HepG2 (cell line): ENCODE data around the gene KIF21B. TPM values are rescaled to one million over a fixed set of nuclear protein-coding genes. Genes with fewer than 3 reads are reported as not detected.

Experiments
- ATAC-seq: fragments of 200-7000 bp; cut with Tn5 transposase; 3 replicates; pipeline ENCODE4 v1.9.1; 2020; ENCODE audit warnings: mild to moderate bottlenecking, moderate library complexity
- BruUV-seq: library from RNA; stranded (reverse); fragments of 400-500 nt; replicated peaks from 2 replicates; lab custom pipeline; 2021; lab: Mats Ljungman, UMichigan
- CTCF ChIA-PET: fragments of 300-600 bp; formaldehyde crosslinking; extraction: SDS; loops from one replicate; lab custom pipeline; 2021; ENCODE audit warnings: low total read pairs, inconsistent platforms, low intra/inter-chr PET ratio; lab: Yijun Ruan, JAX
- POLR2A ChIA-PET: fragments of 350-600 bp; sonication (Branson Sonifier 250); formaldehyde crosslinking; loops from one replicate; lab custom pipeline; 2020; ENCODE audit warnings: antibody characterized with exemption, inconsistent platforms; lab: Yijun Ruan, JAX
- DNase-seq: peaks from one replicate; pipeline ENCODE4 v3.0.0-alpha.2; 2015; ENCODE audit warnings: low spot score
- FAIRE-seq: peaks from 3 replicates; lab custom pipeline; 2011; peaks lifted over from hg19 to GRCh38; lab: Jason Lieb, UNC
- H2AFZ ChIP-seq: one replicate; pipeline ENCODE4 v1.6.1; 2011; ENCODE audit warnings: low read length, inconsistent platforms
- H3K27ac ChIP-seq: fragments of 300-600 bp; 3 replicates; pipeline ENCODE4 v1.8.0; 2011; ENCODE audit warnings: mixed run types, mild to moderate bottlenecking, mixed read lengths, low read length, inconsistent platforms; ENCODE audit not compliant: insufficient read depth; ENCODE audit errors: extremely low read length
- H3K27me3 ChIP-seq, 2 experiments: fragments of 200-600 bp in 1 of 2; 2 replicates in 1 of 2; 3 replicates in 1 of 2; pipeline versions ENCODE4 v1.6.0 to v1.8.0; 2011; ENCODE audit warnings: low read length in 2 of 2, mild to moderate bottlenecking in 2 of 2, moderate library complexity in 2 of 2, inconsistent platforms in 1 of 2; ENCODE audit not compliant: insufficient read depth in 2 of 2, control insufficient read depth in 1 of 2
- H3K36me3 ChIP-seq, 2 experiments: fragments of 200-600 bp in 1 of 2; replicated peaks in 1 of 2; 2 replicates in 1 of 2; 3 replicates in 1 of 2; pipeline versions ENCODE4 v1.5.1 to v1.8.0; 2011; ENCODE audit warnings: low read length in 2 of 2, inconsistent platforms in 1 of 2; ENCODE audit not compliant: insufficient read depth in 2 of 2, control insufficient read depth in 1 of 2
- H3K4me1 ChIP-seq: 2 replicates; pipeline ENCODE4 v1.5.1; 2012; ENCODE audit warnings: low read length, inconsistent platforms; ENCODE audit not compliant: insufficient read depth
- H3K4me2 ChIP-seq: 2 replicates; pipeline ENCODE4 v1.6.0; 2011; ENCODE audit warnings: low read depth, low read length, inconsistent platforms
- H3K4me3 ChIP-seq, 3 experiments: fragments of 200-600 bp in 1 of 3; sonication (generic), shearing (Covaris generic) in 1 of 3; replicated peaks in 1 of 3; 2 replicates each; pipeline ENCODE4 v1.5.1; 2011 to 2016; ENCODE audit warnings: low read length in 3 of 3, inconsistent platforms in 2 of 3, low read depth in 2 of 3, mild to moderate bottlenecking in 2 of 3, control low read depth in 1 of 3, mixed read lengths in 1 of 3; ENCODE audit not compliant: insufficient read depth in 1 of 3
- H3K79me2 ChIP-seq: one replicate; pipeline ENCODE4 v1.6.1; 2011; ENCODE audit warnings: low read length, inconsistent platforms; ENCODE audit not compliant: insufficient read depth
- H3K9ac ChIP-seq: 2 replicates; pipeline ENCODE4 v1.6.0; 2011; ENCODE audit warnings: mild to moderate bottlenecking, low read depth, low read length, inconsistent platforms; ENCODE audit not compliant: insufficient read depth
- H3K9me3 ChIP-seq: 2 replicates; pipeline ENCODE4 v1.5.1; 2012; ENCODE audit warnings: mild to moderate bottlenecking, low read length
- H4K20me1 ChIP-seq: 2 replicates; pipeline ENCODE4 v1.6.0; 2011; ENCODE audit warnings: inconsistent platforms, mild to moderate bottlenecking, low read length, moderate library complexity; ENCODE audit not compliant: insufficient read depth
- AGO2 ChIP-seq: fragments of 200-400 bp; formaldehyde crosslinking; optimal IDR thresholded peaks from 2 replicates; pipeline ENCODE3; 2017; ENCODE audit warnings: mild to moderate bottlenecking, low read depth, low read length, moderate library complexity
- ARHGAP35 ChIP-seq: sonication (generic); formaldehyde crosslinking; IDR thresholded peaks from 2 replicates; pipeline ENCODE4 v1.9.0; 2022; ENCODE audit warnings: mild to moderate bottlenecking, inconsistent platforms, moderate library complexity, missing genetic modification reagents, borderline replicate concordance
- CREB3 ChIP-seq: sonication (generic); formaldehyde crosslinking; IDR thresholded peaks from 2 replicates; pipeline ENCODE4 v1.5.0; 2020; ENCODE audit warnings: missing genetic modification reagents
- FOXA1 ChIP-seq, 2 experiments: fragments of 450-650 bp in 1 of 2; sonication (generic) in 1 of 2; formaldehyde crosslinking in 1 of 2; IDR thresholded peaks; 2 replicates each; pipeline versions ENCODE4 v1.4.0 to v1.6.1; 2016 to 2020; ENCODE audit warnings: missing genetic modification reagents in 1 of 2
- MIER2 ChIP-seq: IDR thresholded peaks from 2 replicates; pipeline ENCODE4 v1.6.1; 2016; ENCODE audit warnings: missing biosample characterization, missing genetic modification reagents
- MYC ChIP-seq: sonication (generic); formaldehyde crosslinking; IDR thresholded peaks from 2 replicates; pipeline ENCODE4 v1.9.0; 2021; ENCODE audit warnings: missing genetic modification reagents, borderline replicate concordance
- NCOA1 ChIP-seq: sonication (generic); formaldehyde crosslinking; IDR thresholded peaks from 2 replicates; pipeline ENCODE4 v1.9.0; 2021; ENCODE audit warnings: missing genetic modification reagents
- NR1H2 ChIP-seq: sonication (generic); formaldehyde crosslinking; IDR thresholded peaks from 2 replicates; pipeline ENCODE4 v1.8.1; 2022; ENCODE audit warnings: low read depth, missing genetic modification reagents, borderline replicate concordance
- NR2F1 ChIP-seq, 2 experiments: fragments of 450-650 bp in 1 of 2; formaldehyde crosslinking in 1 of 2; IDR thresholded peaks; 2 replicates each; pipeline versions ENCODE4 v1.5.0 to v1.6.1; 2016 to 2020; ENCODE audit warnings: mild to moderate bottlenecking in 1 of 2, missing compliant biosample characterization in 1 of 2, missing genetic modification reagents in 1 of 2, moderate library complexity in 1 of 2
- TCF7L2 ChIP-seq: IDR thresholded peaks from 2 replicates; pipeline ENCODE4 v1.6.1; 2011; ENCODE audit warnings: mild to moderate bottlenecking, low read depth, low read length, moderate library complexity
- TOPORS ChIP-seq: sonication (generic); formaldehyde crosslinking; IDR thresholded peaks from 2 replicates; pipeline ENCODE4 v1.8.0; 2023; ENCODE audit warnings: mild to moderate bottlenecking, missing genetic modification reagents
- ZNF225 ChIP-seq: sonication (generic); formaldehyde crosslinking; IDR thresholded peaks from 2 replicates; pipeline ENCODE4 v1.4.0; 2020; ENCODE audit warnings: mild to moderate bottlenecking, missing genetic modification reagents
- ZNF317 ChIP-seq: sonication (generic); formaldehyde crosslinking; IDR thresholded peaks from 2 replicates; pipeline ENCODE4 v1.5.0; 2020; ENCODE audit warnings: mild to moderate bottlenecking, missing genetic modification reagents
- ZNF382 ChIP-seq: sonication (generic); formaldehyde crosslinking; IDR thresholded peaks from 2 replicates; pipeline ENCODE4 v1.5.0; 2020; ENCODE audit warnings: missing genetic modification reagents, mild to moderate bottlenecking, borderline replicate concordance
- ZSCAN12 ChIP-seq: sonication (generic); formaldehyde crosslinking; IDR thresholded peaks from 2 replicates; pipeline ENCODE4 v1.9.0; 2021; ENCODE audit warnings: mild to moderate bottlenecking, missing genetic modification reagents
- WGBS: methylation state at CpG from one replicate; pipeline ENCODE4 v1.1.6; 2017; ENCODE audit warnings: low lambda C conversion rate; 5-methylcytosine and 5-hydroxymethylcytosine counted together
- in situ Hi-C: cut with HindIII; loops from 2 replicates; pipeline ENCODE4 v1.10.0; 2017; ENCODE audit warnings: low pct_unique_long_range_greater_than_20kb; ENCODE audit not compliant: extremely low pct_ligation_motif_present
- intact Hi-C: fragments of 100-400 bp; cut with micrococcal nuclease; formaldehyde crosslinking; loops from one replicate; pipeline ENCODE4 v1.10.0; 2022; ENCODE audit not compliant: unreplicated experiment
- polyA plus RNA-seq, 8 experiments: library from polyadenylated mRNA; depleted of rRNA in 3 of 8; stranded (reverse) in 7 of 8; unstranded in 1 of 8; fragments of >200 nt; fragmentation: Illumina TruSeq in 4 of 8; extraction: Trizol in 4 of 8; gene quantifications; 2 replicates each; pipeline versions ENCODE4 v1.2.1 to v1.2.3, GENCODE V29; 2011 to 2016; ENCODE audit warnings: low read depth in 4 of 8, missing spikeins in 1 of 8, mixed read lengths in 1 of 8; ENCODE audit not compliant: insufficient read depth in 1 of 8
- total RNA-seq, 5 experiments: library from RNA; depleted of rRNA; stranded (reverse); fragments of >200 nt; fragmentation: Illumina TruSeq; extraction: Trizol; gene quantifications; 2 replicates each; pipeline ENCODE4 v1.2.3, GENCODE V29; 2016; ENCODE audit warnings: low read depth in 1 of 5
- TF ChIP-seq, protein P1 (sequence below): sonication (generic); formaldehyde crosslinking; IDR thresholded peaks from 2 replicates; pipeline ENCODE4 v1.4.0; 2020; ENCODE audit warnings: mild to moderate bottlenecking, missing genetic modification reagents, borderline replicate concordance
- TF ChIP-seq, protein P2 (sequence below): sonication (generic); formaldehyde crosslinking; IDR thresholded peaks from 2 replicates; pipeline ENCODE4 v1.9.0; 2021; ENCODE audit warnings: missing genetic modification reagents, mild to moderate bottlenecking, borderline replicate concordance
- TF ChIP-seq, protein P3 (sequence below): sonication (generic); formaldehyde crosslinking; IDR thresholded peaks from 2 replicates; pipeline ENCODE4 v1.4.0; 2020; ENCODE audit warnings: mild to moderate bottlenecking, missing genetic modification reagents
- TF ChIP-seq, protein P4 (sequence below): IDR thresholded peaks from 2 replicates; pipeline ENCODE4 v1.6.1; 2016; ENCODE audit warnings: missing biosample characterization, missing genetic modification reagents, low read depth

Gene KIF21B
- total and polyA plus RNA-seq, 2 of the 13 experiments (the other 11 are each of a cell fraction or from before 2014, with no cell fraction given) = 0.17 to 0.20 TPM

GRCh38 chr1:200980873-200981272, 42.6 kb downstream of the KIF21B start (continued):
- TF ChIP-seq, protein P1, sequence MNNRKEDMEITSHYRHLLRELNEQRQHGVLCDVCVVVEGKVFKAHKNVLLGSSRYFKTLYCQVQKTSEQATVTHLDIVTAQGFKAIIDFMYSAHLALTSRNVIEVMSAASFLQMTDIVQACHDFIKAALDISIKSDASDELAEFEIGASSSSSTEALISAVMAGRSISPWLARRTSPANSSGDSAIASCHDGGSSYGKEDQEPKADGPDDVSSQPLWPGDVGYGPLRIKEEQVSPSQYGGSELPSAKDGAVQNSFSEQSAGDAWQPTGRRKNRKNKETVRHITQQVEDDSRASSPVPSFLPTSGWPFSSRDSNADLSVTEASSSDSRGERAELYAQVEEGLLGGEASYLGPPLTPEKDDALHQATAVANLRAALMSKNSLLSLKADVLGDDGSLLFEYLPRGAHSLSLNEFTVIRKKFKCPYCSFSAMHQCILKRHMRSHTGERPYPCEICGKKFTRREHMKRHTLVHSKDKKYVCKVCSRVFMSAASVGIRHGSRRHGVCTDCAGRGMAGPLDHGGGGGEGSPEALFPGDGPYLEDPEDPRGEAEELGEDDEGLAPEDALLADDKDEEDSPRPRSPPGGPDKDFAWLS = no peak
- TF ChIP-seq NR2F1 (CRISPR knock-in tag; IDR thresholded peaks at IDR 0.05) = no peak
- no peak for TF ChIP-seq ZNF382 (CRISPR knock-in tag)
- no peak for TF ChIP-seq AGO2

GRCh38 chr1:200980452-200980772, 43.1 kb downstream of the KIF21B start:
- Histone ChIP-seq H3K79me2 (no peaks in the 10 kb centered on the region), H3K36me3 (no peaks in the 10 kb centered on the region), H3K9ac (no peak overlapping the region), H2AFZ (no peak overlapping the region), H3K9me3 (peaks cover 4% of the 10 kb centered on the region; the same call in 1 of the 2 replicates), H3K4me3 (no peak overlapping the region), H3K27me3 (no peaks in the 10 kb centered on the region), H3K27ac (no peak overlapping the region), H4K20me1 (no peaks in the 10 kb centered on the region), H3K4me1 (no peaks in the 10 kb centered on the region), H3K4me2 (no peak overlapping the region)
- POLR2A ChIA-PET = no interaction called here
- no peak for FAIRE-seq
- BruUV-seq = no TSS peak
- ATAC-seq = no peak
- in situ Hi-C loops = no loop called here
- intact Hi-C loops = no loop called here
- 41% methylated on average over 2 of the region's 2 CpGs for WGBS
- CTCF ChIA-PET = interaction anchor here (1.4 kb wide), 1 partner anchor 63 kb away, joined by 8 read pairs; no protein-coding TSS in a partner anchor
- no peak for DNase-seq
- TF ChIP-seq NR1H2 (CRISPR knock-in tag) (no peak), TOPORS (CRISPR knock-in tag) (no peak), ARHGAP35 (no peak), TCF7L2 (no peak), ZSCAN12 (CRISPR knock-in tag) (no peak), FOXA1 (IDR thresholded peaks at IDR 0.05) (no peak), FOXA1 (CRISPR knock-in tag; IDR thresholded peaks at IDR 0.05) (no peak), MIER2 (no peak), CREB3 (CRISPR knock-in tag) (no peak), MYC (CRISPR knock-in tag) (no peak), NCOA1 (no peak), ZNF317 (CRISPR knock-in tag) (no peak), ZNF225 (CRISPR knock-in tag) (no peak)
- TF ChIP-seq, protein P2, sequence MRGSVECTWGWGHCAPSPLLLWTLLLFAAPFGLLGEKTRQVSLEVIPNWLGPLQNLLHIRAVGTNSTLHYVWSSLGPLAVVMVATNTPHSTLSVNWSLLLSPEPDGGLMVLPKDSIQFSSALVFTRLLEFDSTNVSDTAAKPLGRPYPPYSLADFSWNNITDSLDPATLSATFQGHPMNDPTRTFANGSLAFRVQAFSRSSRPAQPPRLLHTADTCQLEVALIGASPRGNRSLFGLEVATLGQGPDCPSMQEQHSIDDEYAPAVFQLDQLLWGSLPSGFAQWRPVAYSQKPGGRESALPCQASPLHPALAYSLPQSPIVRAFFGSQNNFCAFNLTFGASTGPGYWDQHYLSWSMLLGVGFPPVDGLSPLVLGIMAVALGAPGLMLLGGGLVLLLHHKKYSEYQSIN (CRISPR knock-in tag) = no peak
- TF ChIP-seq, protein P3, sequence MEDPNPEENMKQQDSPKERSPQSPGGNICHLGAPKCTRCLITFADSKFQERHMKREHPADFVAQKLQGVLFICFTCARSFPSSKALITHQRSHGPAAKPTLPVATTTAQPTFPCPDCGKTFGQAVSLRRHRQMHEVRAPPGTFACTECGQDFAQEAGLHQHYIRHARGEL (CRISPR knock-in tag) = no peak
- TF ChIP-seq, protein P4, sequence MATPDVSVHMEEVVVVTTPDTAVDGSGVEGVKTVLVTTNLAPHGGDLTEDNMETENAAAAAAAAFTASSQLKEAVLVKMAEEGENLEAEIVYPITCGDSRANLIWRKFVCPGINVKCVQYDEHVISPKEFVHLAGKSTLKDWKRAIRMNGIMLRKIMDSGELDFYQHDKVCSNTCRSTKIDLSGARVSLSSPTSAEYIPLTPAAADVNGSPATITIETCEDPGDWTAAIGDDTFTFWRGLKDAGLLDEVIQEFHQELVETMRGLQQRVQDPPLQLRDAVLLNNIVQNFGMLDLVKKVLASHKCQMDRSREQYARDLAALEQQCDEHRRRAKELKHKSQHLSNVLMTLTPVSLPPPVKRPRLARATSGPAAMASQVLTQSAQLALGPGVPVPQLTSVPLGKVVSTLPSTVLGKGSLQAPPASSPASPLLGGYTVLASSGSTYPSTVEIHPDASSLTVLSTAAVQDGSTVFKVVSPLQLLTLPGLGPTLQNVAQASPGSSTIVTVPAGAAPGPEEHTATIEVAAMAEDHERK = no peak
